Fibroblast of mammary gland (primary cell): ENCODE data around the gene EPO.
A peak's percentile ranks its signal among the peaks of the same experiment; 100 is the strongest.

Experiments used
- DNase-seq: peaks from one replicate; pipeline ENCODE4 v3.0.0-alpha.2; 2010; ENCODE audit warnings: low read depth
- H3K4me3 ChIP-seq: 2 replicates; pipeline ENCODE4 v1.5.1; 2011; ENCODE audit warnings: low read depth, mild to moderate bottlenecking, low read length, moderate library complexity; ENCODE audit not compliant: control insufficient read depth
- CTCF ChIP-seq: conservative IDR thresholded peaks from 2 replicates; pipeline ENCODE4 v1.5.1; 2011; ENCODE audit warnings: low read depth, low read length, inconsistent platforms; ENCODE audit not compliant: control insufficient read depth, insufficient read depth

EPO gene

DNA sequence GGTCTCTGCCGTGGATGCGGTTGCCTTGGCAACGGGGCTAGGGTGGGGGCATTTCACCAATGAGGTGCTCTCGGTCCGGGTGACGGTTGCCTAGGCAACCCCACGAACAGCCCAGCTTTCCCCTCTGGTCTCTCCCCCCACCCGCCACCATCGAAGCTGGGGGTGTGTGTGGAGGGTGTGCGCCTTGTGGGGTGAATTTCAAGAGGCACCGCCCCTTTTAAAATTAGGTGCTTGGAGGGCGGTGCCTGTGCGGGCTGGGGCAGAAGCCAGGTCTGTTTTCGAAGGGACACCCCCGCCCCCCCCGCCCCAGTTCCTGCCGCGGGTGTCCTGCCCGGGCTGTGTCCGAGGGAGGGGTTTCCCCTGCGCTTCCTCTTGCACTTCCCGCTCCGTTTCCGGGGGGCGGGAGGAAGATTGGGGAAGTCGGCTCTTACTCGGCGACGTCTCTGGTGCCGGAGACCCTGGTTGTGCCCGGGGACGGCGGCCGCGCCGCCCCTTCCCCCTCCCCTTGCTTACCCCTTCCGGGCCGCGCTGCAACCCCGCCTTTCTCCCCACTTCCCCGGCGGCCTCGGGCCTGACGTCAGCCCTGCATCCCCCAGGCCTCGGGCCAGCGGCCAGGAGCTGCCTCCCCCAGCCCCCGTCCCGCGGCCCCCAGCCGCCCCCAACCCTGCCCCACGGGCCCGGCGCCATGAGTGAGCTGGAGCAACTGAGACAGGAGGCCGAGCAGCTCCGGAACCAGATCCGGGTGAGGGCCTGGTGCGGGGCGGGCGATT lies 44.5 kb upstream of the EPO start:
- TF ChIP-seq CTCF: no peak
- DNase-seq: peak; percentile 70
- H3K4me3 ChIP-seq: peak overlapping the region; percentile 71

GRCh38 chr7:100676501-100677306 lies 43.6 kb upstream of the EPO start:
- no peak for DNase-seq
- H3K4me3 ChIP-seq: peak overlapping the region; percentile 24
- TF ChIP-seq CTCF: no peak

- DNase-seq: no peak
- TF ChIP-seq CTCF: no peak
- H3K4me3 ChIP-seq: no peak overlapping the region
Observed at GRCh38 chr7:100677308-100678267, 42.7 kb upstream of the EPO start.

DNA sequence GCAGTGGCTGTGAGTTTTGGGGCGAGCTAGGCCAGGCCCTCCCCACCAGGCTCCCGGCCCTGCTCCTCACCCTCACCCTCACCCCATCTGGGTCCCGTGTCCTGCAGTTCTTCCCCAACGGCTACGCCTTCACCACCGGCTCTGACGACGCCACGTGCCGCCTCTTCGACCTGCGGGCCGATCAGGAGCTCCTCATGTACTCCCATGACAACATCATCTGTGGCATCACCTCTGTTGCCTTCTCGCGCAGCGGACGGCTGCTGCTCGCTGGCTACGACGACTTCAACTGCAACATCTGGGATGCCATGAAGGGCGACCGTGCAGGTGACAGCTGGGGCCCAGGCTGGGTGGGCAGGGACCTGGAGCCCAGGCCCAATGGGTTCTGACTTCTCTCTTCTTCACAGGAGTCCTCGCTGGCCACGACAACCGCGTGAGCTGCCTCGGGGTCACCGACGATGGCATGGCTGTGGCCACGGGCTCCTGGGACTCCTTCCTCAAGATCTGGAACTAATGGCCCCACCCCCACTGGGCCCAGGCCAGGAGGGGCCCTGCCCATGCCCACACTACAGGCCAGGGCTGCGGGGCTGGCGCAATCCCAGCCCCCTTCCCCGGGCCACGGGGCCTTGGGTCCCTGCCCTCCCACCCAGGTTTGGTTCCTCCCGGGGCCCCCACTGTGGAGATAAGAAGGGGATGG lies 41.8 kb upstream of the EPO start:
- no peak for TF ChIP-seq CTCF
- no peak for DNase-seq
- no peak overlapping the region for H3K4me3 ChIP-seq

- DNase-seq: no peak
- no peak overlapping the region for H3K4me3 ChIP-seq
- no peak for TF ChIP-seq CTCF
Observed at GRCh38 chr7:100679129-100679926, 40.9 kb upstream of the EPO start.
